ENCODE data around the gene ZNF740.

DNA sequence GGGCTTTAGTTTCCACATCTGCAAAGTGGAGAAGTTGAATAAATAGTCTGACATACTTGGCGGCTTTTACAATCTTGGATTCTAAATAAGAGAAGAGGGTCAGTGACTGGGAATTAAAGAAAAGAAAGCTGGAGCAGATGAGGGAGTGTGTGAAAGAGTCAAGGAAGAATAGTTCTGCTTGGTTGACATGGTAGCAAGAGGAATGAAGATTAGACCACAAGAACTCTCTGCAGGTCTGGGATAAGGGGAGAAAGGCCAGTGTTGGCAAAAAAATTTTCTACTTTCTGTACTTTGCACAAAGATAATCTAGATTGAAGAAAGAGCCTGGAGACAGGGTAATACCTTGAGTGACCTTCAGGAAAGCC lies 20.6 kb downstream of the ZNF740 start:
- TF ChIP-seq, protein P1, sequence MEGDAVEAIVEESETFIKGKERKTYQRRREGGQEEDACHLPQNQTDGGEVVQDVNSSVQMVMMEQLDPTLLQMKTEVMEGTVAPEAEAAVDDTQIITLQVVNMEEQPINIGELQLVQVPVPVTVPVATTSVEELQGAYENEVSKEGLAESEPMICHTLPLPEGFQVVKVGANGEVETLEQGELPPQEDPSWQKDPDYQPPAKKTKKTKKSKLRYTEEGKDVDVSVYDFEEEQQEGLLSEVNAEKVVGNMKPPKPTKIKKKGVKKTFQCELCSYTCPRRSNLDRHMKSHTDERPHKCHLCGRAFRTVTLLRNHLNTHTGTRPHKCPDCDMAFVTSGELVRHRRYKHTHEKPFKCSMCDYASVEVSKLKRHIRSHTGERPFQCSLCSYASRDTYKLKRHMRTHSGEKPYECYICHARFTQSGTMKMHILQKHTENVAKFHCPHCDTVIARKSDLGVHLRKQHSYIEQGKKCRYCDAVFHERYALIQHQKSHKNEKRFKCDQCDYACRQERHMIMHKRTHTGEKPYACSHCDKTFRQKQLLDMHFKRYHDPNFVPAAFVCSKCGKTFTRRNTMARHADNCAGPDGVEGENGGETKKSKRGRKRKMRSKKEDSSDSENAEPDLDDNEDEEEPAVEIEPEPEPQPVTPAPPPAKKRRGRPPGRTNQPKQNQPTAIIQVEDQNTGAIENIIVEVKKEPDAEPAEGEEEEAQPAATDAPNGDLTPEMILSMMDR (tag by site-specific recombination; IDR thresholded peaks at IDR 0.05) = no peak
- TF ChIP-seq ZNF791 (tag by site-specific recombination; IDR thresholded peaks at IDR 0.05) (no peak), GLI2 (tag by site-specific recombination; IDR thresholded peaks at IDR 0.05; ENCODE audit: borderline replicate concordance, low read depth) (no peak), TCF7L2 (IDR thresholded peaks at IDR 0.05; ENCODE audit: borderline replicate concordance, low read depth, low read length) (no peak), ZNF548 (tag by site-specific recombination; IDR thresholded peaks at IDR 0.05) (no peak), ZNF354C (tag by site-specific recombination; IDR thresholded peaks at IDR 0.05; ENCODE audit: borderline replicate concordance, low read depth) (no peak), ZBTB17 (tag by site-specific recombination; IDR thresholded peaks at IDR 0.05) (no peak)
- TF ChIP-seq, protein P2, sequence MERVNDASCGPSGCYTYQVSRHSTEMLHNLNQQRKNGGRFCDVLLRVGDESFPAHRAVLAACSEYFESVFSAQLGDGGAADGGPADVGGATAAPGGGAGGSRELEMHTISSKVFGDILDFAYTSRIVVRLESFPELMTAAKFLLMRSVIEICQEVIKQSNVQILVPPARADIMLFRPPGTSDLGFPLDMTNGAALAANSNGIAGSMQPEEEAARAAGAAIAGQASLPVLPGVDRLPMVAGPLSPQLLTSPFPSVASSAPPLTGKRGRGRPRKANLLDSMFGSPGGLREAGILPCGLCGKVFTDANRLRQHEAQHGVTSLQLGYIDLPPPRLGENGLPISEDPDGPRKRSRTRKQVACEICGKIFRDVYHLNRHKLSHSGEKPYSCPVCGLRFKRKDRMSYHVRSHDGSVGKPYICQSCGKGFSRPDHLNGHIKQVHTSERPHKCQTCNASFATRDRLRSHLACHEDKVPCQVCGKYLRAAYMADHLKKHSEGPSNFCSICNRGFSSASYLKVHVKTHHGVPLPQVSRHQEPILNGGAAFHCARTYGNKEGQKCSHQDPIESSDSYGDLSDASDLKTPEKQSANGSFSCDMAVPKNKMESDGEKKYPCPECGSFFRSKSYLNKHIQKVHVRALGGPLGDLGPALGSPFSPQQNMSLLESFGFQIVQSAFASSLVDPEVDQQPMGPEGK (tag by site-specific recombination; IDR thresholded peaks at IDR 0.05) = no peak
- TF ChIP-seq, protein P3, sequence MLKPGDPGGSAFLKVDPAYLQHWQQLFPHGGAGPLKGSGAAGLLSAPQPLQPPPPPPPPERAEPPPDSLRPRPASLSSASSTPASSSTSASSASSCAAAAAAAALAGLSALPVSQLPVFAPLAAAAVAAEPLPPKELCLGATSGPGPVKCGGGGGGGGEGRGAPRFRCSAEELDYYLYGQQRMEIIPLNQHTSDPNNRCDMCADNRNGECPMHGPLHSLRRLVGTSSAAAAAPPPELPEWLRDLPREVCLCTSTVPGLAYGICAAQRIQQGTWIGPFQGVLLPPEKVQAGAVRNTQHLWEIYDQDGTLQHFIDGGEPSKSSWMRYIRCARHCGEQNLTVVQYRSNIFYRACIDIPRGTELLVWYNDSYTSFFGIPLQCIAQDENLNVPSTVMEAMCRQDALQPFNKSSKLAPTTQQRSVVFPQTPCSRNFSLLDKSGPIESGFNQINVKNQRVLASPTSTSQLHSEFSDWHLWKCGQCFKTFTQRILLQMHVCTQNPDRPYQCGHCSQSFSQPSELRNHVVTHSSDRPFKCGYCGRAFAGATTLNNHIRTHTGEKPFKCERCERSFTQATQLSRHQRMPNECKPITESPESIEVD (tag by site-specific recombination; IDR thresholded peaks at IDR 0.05) = no peak
